PC-9 (cell line): ENCODE measurements around the gene RBM38.

Source experiments
- EZH2 ChIP-seq: fragments of 200-600 bp; sonication (generic); IDR thresholded peaks from 2 replicates; pipeline ENCODE4 v1.8.0; 2017; ENCODE audit warnings: antibody characterized with exemption, low read depth
- TF ChIP-seq, protein P1 (sequence below): fragments of 200-600 bp; sonication (generic); conservative IDR thresholded peaks from 2 replicates; pipeline ENCODE4 v1.6.1; 2017; ENCODE audit warnings: mixed run types, antibody characterized with exemption, mild to moderate bottlenecking, moderate library complexity

DNA sequence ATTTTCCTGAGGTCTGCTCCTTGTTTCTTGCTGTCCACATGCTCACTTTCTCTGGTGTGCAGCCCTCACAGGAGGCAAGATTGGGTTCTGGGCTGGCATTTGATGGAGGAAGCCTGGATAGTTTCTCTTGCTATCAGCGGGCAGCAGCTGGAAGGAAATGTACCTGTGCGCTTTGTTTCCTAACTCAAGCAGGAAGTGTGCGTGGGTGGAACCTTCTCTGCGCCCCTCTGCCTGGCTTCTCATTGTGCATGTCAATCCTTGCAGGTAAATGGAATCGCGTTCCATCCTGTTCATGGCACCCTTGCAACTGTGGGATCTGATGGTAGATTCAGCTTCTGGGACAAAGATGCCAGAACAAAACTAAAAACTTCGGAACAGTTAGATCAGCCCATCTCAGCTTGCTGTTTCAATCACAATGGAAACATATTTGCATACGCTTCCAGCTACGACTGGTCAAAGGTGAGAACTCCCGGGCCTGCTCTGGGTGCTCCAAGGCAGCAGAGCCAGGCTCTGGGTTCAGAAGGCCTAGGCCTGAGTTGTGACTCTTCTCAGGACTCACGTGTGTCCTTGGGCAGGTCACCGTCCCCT is 16.8 kb upstream of the RBM38 start:
- TF ChIP-seq, protein P1, sequence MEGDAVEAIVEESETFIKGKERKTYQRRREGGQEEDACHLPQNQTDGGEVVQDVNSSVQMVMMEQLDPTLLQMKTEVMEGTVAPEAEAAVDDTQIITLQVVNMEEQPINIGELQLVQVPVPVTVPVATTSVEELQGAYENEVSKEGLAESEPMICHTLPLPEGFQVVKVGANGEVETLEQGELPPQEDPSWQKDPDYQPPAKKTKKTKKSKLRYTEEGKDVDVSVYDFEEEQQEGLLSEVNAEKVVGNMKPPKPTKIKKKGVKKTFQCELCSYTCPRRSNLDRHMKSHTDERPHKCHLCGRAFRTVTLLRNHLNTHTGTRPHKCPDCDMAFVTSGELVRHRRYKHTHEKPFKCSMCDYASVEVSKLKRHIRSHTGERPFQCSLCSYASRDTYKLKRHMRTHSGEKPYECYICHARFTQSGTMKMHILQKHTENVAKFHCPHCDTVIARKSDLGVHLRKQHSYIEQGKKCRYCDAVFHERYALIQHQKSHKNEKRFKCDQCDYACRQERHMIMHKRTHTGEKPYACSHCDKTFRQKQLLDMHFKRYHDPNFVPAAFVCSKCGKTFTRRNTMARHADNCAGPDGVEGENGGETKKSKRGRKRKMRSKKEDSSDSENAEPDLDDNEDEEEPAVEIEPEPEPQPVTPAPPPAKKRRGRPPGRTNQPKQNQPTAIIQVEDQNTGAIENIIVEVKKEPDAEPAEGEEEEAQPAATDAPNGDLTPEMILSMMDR = no peak
- no peak for TF ChIP-seq EZH2
